GM18867 (cell line): ENCODE data around the gene UGT3A1.
A peak's percentile ranks its signal among the peaks of the same experiment; 100 is the strongest.
"Not testable (repeated sequence)": the region's sequence is repeated elsewhere in the genome, so short reads cannot be mapped to it uniquely, and the experiment has no call there.

Experiments
- ATAC-seq: cut with Tn5 transposase; IDR thresholded peaks from one replicate; pipeline ENCODE4 v1.9.1; 2021; ENCODE audit warnings: mild to moderate bottlenecking, moderate library complexity; ENCODE audit not compliant: unreplicated experiment

Gene UGT3A1

GRCh38 chr5:35990520-35990919, 670 bp downstream of the UGT3A1 start:
- ATAC-seq: no peak

GRCh38 chr5:35988529-35988928, 2.7 kb downstream of the UGT3A1 start:
- ATAC-seq: no peak

GRCh38 chr5:35987776-35988175, 3.4 kb downstream of the UGT3A1 start:
- ATAC-seq: no peak

DNA sequence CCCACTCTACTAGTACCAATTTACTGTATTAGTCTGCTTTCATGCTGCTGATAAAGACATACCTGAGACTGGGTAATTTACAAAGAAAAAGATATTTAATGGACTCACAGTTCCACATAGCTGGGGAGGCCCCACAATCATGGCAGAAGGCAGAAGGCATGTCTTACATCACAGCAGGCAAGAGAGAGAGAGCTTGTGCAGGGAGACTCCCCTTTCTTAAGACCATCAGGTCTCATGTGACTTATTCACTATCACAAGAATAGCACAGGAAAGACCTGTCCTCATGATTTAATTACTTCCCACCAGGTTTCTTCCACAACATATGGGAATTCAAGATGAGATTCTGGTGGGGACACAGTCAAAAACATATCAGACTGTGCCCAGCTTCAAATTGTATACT, 11.5 kb downstream of the UGT3A1 start:
- no peak for ATAC-seq

DNA sequence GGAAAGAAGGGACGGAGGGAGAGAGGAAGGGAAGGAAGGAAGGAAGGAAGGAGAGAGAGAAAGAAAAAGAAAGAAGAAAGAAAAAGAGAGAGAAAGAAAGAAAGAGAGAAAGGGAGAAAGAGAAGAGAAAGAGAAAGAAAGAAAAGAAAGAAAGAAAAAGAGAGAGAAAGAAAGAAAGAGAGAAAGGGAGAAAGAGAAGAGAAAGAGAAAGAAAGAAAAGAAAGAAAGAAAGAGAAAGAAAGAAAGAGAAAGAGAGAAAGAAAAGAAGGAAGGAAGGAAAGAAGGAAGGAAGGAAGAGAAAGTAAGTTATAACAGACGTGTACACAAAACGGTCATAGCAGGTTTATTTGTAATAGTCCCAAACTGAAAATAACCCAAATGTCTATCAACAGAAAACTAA, 14.3 kb downstream of the UGT3A1 start:
- not testable (repeated sequence) for ATAC-seq

DNA sequence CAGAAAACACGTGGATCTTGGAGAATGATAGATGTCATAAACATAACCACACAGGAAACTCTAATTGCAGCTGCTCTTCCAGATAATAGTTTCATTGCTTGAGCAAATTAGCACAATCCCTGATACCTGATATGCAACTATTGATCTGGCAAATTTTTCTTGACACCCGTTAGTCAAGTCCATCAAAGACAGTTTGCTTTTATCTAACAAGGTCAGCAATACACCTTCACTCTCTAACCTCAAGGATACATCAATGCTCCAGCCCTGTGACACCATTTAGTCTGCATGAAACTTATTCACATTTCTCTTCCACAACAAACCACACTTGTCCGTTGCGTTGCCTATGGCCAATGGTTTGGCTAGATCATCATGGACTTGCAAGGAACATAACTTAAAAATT, 16.6 kb downstream of the UGT3A1 start:
- no peak for ATAC-seq

DNA sequence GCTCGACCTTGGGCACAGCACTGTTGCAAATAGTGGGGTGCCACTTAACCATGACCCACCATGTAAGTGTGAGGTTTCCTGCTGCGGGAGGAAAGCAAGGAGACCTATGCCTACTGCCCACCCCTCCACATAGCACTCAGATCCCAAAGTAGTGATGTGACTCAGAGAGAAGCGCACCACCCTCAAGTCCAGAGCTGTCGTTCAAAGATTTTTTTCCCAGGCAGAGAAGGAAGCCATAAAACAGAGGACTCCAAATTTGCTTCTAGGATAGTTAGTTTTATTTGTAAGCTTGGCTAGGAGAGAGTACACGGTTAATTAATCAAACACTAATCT, 19.3 kb downstream of the UGT3A1 start:
- no peak for ATAC-seq

DNA sequence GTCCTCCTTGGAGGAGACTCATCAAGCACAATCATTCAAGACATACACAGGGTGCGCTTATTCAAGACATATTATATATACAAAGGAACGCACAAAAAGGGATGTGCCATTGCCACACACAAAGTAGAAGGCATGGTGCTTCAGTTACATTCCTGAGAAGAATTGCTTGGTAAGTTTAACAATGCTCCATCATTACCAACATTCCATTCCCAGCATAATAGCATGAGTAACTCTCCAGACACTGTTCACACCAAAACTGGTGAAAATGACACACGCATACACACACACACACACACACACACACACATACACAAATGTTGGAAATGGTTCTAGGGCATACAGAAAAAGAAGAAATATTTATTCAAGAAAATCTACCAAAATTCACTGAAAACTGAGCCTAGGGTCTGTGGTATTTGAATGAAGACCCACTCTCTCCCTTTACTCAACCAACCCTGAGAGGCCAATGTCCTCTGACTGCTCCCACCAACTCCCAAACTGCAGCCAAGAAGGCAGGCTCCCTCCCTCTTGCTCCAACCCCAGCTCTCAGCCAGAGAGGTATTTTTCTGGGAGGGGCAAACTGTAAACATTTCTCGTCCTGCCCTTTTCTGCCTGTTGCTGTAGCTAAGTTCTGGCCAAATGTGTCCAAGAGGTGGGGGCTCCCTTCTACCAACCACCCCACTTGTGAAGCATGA, 19.9 kb downstream of the UGT3A1 start:
- no peak for ATAC-seq

- ATAC-seq: no peak
These were observed 27.8 kb downstream of the UGT3A1 start for GRCh38 chr5:35963381-35963843.

- no peak for ATAC-seq
These were observed 30.9 kb downstream of the UGT3A1 start for GRCh38 chr5:35960328-35960727.

DNA sequence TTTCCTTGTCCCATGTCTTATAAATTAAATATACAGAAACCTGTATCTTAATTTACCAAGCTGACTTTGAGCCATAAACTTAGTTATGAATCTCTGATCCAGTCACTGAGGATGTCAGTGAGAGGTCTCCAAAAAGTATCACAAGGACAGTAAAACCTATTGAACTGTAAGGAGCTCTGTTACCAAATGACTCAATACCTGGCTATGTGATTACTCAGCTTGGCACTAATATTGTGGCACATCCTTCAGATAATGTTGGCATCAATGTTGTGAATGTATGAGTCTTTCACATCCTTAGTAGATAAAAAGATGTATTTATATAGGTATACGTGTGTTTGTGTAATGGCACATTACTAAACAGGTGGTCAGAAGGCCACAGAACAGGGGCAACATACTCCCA, 34.8 kb downstream of the UGT3A1 start:
- no peak for ATAC-seq

DNA sequence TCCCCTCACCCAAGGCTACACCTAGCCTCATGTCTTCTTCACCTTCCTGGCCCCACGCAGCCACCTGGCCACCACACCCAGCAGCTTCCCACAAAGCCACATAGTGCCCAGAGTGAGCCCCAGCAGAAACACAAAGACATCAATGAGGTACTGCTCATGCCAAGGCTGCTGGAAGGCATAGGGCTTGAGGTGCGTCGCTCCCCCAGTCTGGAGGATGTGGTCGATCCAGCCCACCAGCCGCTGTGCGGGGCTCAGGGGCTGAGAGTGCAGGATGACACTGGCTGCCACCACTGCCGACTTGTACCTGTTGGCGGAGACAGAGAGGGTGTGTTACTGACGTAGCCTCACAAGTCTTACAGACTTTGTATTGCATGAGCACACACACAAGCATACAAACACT, 37.0 kb downstream of the UGT3A1 start:
- ATAC-seq: no peak

GRCh38 chr5:35947085-35947484, 44.1 kb downstream of the UGT3A1 start:
- ATAC-seq: no peak

- ATAC-seq: no peak
These were observed 51.6 kb downstream of the UGT3A1 start for GRCh38 chr5:35939639-35940038.

DNA sequence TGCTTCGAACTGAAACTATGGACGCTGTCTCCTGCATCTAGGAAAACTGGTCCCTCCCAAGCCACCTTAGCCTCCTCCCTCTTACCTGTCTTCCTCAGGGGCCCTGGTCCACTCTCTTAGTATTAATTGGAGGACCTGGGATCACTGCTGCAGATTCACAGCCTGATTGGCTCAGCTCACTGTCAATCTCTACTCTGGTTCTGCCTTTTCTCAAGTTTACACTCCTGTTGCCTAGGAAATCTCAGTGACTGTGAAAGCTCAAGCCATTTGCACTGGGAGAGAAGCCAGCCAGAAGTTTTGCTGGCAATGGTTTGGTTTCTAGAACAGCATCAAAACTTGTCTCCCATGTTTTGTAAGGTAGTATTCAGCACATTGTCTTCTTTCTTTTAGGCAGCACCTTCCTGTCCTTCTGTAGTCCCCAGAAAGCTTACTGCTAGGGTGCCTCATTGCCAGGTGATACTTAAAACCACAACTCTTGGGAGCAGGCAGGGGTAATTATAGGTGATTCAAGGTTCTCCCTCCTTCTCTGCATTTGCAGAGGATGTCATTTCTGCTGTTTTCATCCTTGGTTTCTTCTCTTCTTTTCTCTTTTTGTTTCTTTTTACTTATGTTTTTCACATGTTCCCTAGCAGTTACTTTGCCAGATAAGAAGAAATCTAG, 52.5 kb downstream of the UGT3A1 start, which contains the start of gene CAPSL:
Gene CAPSL, minus strand, starts transcription at position 55 of the 660 bp plus-strand sequence. CDS start 17,502 bp downstream, outside the sequence.
- ATAC-seq: no peak

DNA sequence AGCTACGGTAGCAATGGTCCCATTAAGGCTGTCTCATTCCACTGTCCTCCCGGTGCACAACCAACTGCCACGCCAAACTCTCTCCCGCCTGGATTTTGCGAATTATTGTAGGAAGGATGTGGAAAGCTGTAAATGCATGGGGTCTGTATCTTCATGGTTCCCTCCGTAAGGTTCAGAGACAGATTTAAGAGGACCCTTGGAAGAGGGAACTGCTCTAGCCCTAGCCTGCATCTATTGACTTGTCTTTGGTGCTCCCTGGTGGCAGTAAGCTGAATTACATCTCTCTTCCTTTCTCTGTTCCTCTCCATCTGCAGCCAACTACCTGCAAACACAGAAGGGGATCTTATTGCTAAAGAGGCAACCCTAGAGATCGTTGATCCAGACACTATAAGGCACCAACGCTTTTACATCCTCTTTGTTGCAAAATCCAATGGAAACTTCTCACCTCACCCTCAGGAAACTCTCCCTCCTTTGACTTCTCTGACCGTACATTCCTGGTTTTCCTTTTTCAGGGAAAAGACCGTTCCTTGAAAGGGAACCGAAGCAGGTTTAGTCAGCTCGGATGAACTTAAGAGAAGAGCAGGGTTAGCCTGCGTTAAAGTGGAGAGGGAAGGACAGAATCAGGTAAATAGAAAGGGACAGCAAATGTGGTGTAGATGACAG, 64.7 kb downstream of the UGT3A1 start:
- ATAC-seq: peak; percentile 68

- peak; percentile 71 for ATAC-seq
These were observed 66.1 kb downstream of the UGT3A1 start for GRCh38 chr5:35924950-35925722.

DNA sequence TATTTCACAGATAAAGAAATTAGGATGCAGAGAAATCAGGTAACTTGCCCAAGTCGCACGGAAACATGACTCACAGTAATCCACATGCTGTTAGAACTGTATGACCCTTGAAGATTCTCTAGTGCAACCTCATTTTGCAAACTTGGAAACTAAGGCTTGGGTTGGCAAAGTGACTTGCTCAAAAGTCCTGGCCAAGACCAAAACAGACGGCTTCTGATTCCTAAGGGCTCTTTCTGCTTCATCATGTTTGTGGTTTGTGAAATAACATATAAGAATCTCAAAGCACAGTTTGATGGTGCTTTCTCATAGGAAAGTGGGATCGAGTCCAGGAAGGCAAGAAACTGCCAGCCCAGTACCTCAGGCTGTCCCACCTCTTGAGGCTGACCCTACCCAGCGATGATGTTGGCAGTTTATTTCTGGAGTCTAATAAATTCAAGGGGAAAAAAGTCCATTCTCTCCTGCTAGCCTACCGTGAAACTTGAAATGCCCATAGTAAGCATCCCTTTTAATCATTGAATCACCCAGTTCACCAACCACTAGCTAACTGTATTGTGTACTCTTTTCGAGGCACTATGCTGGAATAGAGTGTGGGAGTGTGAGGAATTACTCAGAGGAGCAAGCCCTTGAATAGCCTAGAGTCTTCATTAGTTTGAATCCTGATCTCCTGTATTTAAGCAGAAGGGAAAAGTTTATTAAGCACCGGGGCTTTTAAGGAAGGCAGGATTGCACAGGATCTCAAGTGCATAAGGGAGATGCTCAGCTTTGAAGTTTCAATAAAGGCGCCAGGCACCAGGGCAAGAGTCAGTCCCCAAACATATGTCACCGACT, 66.9 kb downstream of the UGT3A1 start:
- no peak for ATAC-seq

- no peak for ATAC-seq
These were observed 68.7 kb downstream of the UGT3A1 start for GRCh38 chr5:35922468-35922867.

DNA sequence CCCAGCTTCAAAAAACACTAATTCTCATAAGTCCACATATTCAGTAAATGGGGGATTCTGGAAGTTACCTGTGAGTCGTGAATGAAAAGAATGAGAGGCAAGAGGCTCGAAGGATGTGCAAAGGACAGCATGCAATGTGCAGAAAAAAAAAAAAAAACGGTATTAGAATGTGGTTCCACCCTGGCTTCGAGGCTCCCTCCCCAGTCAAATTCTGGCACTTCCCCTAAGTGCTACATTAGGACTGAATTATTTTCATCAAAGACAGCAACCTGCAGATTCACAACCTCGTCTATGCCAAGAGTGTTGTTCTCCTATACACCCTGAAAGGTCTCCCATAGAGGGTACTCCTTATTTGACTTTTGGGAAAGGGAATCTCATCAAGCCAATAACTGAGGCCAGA, 69.3 kb downstream of the UGT3A1 start:
- no peak for ATAC-seq
